Glomerular visceral epithelial cell (primary cell): ENCODE data around the gene GZMH.
"Not testable (repeated sequence)": the region's sequence is repeated elsewhere in the genome, so short reads cannot be mapped to it uniquely, and the experiment has no call there.

Source experiments
- DNase-seq: peaks from one replicate; pipeline ENCODE4 v3.0.0-alpha.2; 2016; ENCODE audit errors: extremely low spot score

The GZMH gene

DNA sequence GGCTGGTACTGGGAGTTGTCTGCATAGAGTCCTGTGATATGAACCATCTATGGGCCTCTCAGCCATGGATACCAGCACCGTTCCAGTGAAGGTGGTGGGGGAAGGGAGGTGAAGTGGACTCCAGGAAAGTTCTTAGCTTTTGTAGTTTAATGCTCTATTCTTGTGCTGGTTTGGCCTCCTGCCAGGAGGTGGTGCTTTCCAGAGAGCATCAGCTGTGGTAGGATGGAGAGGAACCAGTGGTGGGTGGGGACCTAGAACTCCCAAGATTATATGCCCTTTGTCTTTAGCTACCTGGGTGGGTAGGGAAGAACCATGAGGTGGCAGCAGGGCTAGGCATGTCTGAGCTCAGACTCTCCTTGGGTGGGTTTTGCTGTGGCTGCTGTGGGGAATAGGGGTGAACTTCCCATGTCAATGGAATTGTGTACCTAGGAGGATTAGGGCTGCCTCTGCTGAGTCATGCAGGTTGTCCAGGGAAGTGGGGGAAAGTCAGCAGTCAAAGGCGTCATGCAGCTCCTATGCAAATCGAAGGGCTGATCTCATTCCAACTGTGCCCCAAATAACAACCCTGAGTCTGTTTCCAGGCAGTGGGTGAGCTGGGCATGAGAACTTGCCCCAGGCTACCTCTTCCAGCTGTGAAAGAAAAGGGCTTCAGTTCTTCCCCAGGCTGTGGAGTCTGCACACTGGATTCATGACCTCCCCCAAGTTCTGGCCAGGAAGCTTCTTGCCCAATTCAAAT lies 14.2 kb downstream of the GZMH start:
- no peak for DNase-seq

DNA sequence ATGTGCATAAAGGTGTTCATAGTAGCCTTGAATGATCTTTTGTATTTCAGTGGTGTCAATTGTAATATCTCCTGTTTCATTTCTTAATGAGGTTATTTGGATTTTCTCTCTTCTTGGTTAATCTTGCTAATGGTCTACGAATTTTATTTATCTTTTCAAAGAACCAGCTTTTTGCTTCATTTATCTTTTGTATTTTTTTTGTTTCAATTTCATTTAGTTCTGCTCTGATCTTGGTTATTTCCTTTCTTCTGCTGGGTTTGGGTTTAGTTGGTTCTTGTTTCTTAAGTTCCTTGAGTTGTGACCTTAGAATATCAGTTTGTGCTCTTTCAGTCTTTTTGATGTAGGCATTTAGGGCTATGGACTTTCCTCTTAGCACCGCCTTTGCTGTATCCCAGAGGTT lies 18.5 kb downstream of the GZMH start:
- DNase-seq, result not testable (repeated sequence)

DNA sequence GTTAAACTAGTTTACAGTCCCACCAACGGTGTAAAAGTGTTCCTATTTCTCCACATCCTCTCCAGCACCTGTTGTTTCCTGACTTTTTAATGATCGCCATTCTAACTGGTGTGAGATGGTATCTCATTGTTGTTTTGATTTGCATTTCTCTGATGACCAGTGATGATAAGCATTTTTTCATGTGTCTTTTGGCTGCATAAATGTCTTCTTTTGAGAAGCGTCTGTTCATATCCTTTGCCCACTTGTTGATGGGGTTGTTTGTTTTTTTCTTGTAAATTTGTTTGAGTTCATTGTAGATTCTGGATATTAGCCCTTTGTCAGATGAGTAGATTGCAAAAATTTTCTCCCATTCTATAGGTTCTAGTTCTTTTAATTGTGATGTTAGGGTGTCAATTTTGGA lies 25.1 kb downstream of the GZMH start:
- DNase-seq, result not testable (repeated sequence)

DNA sequence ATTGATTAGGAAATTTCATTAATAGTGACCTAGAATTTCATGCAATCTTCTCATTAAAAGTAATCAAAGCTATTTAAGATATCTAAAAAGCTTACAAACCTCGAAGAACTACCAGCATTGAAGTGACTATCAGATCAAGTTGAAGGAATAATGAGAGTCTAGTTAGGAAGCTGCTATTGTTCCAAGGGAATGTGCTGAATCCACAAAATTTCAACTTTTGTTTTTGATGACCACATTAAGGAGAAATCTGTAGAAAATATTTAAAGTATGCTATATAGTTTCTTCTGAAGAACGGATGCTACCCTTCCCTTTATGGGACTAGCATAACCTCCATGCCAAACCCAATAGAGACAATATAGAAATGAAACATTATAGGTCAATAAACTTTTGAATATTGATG lies 30.9 kb downstream of the GZMH start:
- DNase-seq, result no peak

DNA sequence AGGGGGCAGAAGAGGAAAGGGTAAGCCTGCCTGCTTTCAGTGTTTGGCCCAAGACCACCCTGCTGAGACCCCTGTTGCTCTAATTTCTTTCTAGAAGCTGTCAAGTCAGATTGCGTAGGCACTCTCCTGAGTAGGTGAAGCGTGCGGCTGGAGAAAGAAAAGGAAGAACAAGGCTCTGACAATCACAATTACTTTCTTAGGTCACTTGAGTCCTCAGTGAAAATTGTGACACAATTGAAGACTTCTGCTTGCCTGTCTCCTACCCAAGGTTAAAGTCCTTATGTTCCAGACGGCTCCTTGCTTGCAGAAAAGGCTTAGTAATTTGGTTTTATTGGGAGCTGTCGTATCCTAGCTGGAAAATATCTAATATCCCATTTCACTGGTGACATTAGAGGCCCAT lies 32.7 kb downstream of the GZMH start:
- no peak for DNase-seq

DNA sequence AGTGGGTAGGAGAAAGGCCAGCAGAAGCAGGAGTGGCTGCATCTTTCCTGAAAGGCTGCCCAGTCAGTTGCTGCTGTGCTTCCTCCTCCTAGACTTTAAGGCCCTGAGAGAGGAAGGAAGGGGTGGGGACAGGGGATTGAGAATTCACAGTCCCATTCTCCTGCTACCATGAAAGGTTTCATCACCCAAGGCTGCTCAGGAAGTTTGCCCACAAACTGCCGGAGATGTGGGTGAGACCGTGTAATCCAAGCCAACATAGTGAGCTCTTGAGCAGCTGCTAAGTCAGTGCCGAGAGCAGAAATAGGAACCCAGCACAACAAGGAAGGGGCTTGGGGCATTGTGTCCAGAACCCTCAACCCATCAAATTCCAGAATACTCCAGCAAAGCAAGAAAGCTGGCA lies 33.3 kb downstream of the GZMH start, which contains the start of gene CTSG:
CTSG (minus strand) TSS at position 69 of the 400 bp plus-strand sequence; CDS start at position 42, 27 bp downstream.
- DNase-seq, result no peak

DNA sequence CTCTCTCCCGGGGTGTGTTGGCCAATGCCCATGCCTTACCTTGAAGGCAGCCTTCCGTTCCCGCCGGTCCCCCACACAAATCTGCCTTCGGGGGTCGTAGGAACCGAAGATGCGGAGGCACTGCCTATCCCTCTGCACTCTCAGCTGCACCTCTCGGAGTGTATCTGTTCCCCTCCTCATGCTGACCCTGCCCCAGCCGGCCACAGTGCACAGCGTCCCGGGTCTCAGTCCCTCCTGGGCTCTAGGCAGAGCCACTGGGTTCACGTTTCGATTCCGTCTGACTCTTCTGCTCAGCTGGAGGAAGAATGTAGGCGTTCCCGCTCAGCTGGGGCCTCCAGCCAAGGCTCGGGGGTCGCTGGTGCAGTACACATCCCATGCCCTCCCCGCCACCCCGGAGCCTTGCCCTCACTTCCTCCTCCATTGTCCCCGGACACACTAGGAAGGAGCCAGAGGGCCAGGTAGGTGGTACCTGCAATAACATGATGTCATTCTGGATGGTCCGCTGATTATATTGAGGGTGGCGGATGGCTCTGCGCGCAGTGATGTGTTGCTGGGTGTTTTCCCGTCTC lies 35.2 kb downstream of the GZMH start:
- DNase-seq, result no peak

DNA sequence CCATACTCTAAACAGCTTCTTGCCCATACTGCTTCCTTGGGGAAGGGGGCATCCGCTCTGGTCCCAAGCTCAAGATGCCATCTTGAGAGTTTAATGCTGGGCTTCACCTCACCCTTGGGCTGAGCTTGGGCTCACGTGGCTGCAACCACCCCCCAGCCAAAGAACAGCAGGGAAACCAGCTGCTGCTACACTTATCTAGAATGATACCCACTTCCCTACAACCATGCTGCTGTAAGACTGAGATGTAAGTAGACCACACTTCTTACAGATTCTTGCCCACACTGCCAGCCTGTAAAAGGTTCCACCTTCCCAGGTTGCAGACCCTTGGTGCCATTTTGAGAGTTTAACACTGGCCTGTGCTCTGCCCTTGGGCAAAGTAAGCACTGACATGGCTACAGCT lies 43.2 kb downstream of the GZMH start:
- DNase-seq, result no peak

DNA sequence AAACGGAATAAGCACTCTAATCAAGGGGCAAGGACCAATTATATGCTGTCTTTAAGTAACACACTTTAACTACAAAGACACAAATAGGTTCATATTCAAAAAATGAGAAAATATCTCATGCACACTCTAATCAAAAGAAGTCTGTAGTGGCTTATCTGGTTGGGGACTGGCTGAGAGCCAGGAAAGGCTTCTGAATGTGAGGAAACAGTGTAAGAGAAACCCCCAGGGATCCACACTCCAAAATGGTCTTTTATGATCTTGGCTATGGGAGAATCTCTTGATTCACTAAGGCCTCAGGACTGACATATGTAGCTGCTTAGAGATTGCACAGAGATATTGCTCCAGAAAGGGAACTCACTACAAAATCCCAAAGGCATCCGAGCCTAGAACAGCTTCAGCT lies 43.7 kb downstream of the GZMH start:
- no peak for DNase-seq

DNA sequence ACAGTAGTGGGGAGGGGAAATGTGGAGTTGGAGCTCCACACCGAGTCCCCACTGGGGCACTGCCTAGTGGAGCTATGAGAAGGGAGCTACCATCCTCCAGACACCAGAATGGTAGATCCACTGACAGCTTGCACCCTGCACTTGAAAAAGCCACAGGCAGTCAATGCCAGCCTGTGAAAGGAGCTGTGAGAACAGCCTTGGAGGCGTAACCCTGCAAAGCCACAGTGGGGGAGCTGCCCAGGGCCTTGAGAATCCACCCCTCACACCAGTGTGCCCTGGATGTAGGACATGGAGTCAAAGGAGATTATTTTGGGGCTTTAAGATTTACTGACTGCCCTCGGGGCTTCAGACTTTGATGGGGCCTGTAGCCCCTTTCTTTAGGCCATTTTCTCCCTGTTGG lies 46.0 kb downstream of the GZMH start:
- no peak for DNase-seq

DNA sequence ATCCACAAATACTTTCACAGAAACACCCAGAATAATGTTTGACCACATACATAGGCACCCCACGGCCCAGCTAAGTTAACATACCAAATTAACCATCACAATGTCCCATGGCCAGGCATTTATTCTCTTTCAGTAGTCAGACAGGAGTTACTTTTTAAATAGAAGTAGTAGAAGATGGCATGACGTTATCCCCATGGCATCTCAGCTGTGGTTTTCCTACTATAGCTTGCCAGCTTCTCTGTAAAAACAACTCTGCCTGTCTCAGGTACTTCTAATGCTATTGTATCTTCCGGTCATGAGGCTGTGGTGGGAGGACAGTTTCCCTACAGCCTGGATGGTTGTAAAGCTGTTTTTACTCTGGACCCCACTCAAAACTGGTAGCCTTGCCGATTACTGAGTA lies 52.7 kb downstream of the GZMH start:
- peak; percentile 86 for DNase-seq
